AG04449 (cell line): ENCODE measurements around the gene PDCD2.
A peak's percentile ranks its signal among the peaks of the same experiment; 100 is the strongest.
"Not testable (repeated sequence)": the region's sequence is repeated elsewhere in the genome, so short reads cannot be mapped to it uniquely, and the experiment has no call there.

Experiments
- CTCF ChIA-PET: fragments of 350-600 bp; formaldehyde crosslinking; extraction: SDS; loops from one replicate; lab custom pipeline; 2021; ENCODE audit warnings: antibody characterized with exemption; lab: Yijun Ruan, JAX
- POLR2A ChIA-PET: fragments of 400-600, 350-600 bp; formaldehyde crosslinking; extraction: SDS; loops from one replicate; lab custom pipeline; 2020; ENCODE audit warnings: antibody characterized with exemption, inconsistent platforms; lab: Yijun Ruan, JAX
- DNase-seq: peaks from one replicate; pipeline ENCODE4 v3.0.0-alpha.2; 2010; ENCODE audit warnings: low read depth, low spot score
- H3K4me3 ChIP-seq: 2 replicates; pipeline ENCODE4 v1.5.1; 2011; ENCODE audit warnings: low read depth, mild to moderate bottlenecking, control low read depth, low read length
- CTCF ChIP-seq: IDR thresholded peaks from one replicate; pipeline ENCODE4 v1.5.1; 2011; ENCODE audit warnings: mild to moderate bottlenecking, moderate library complexity, low read length, control low read depth, inconsistent platforms; ENCODE audit not compliant: insufficient read depth; ENCODE audit errors: missing control alignments

PDCD2 gene

GRCh38 chr6:170536671-170537070 lies 47.8 kb downstream of the PDCD2 start:
- no peak for DNase-seq
- POLR2A ChIA-PET = interaction anchor here (0.5 kb wide), 1 partner anchor 17 kb away, joined by 3 read pairs; the partner anchor contains the start of gene TBP
- H3K4me3 ChIP-seq = no peak overlapping the region
- CTCF ChIA-PET = no interaction called here
- TF ChIP-seq CTCF = no peak

GRCh38 chr6:170535004-170535403 lies 49.4 kb downstream of the PDCD2 start:
- no peak for DNase-seq
- ChIA-PET CTCF (interaction anchor here (0.9 kb wide), 1 partner anchor 703 kb away, joined by 3 read pairs; no protein-coding TSS in a partner anchor), POLR2A (no interaction called here)
- no peak for TF ChIP-seq CTCF
- H3K4me3 ChIP-seq = no peak overlapping the region

- no peak overlapping the region for H3K4me3 ChIP-seq
- no peak for DNase-seq
- POLR2A ChIA-PET = no interaction called here
- CTCF ChIA-PET = interaction anchor here (1.2 to 2.0 kb wide), 4 partner anchors 12 to 744 kb away, joined by 3 to 6 read pairs (median 4); no protein-coding TSS in a partner anchor
- no peak for TF ChIP-seq CTCF
Measured at GRCh38 chr6:170533792-170534191, 50.6 kb downstream of the PDCD2 start.

- CTCF ChIA-PET = interaction anchor here (0.9 to 2.0 kb wide), 5 partner anchors 10 to 743 kb away, joined by 3 to 6 read pairs (median 4); no protein-coding TSS in a partner anchor
- DNase-seq = no peak
- no peak for TF ChIP-seq CTCF
- H3K4me3 ChIP-seq = no peak overlapping the region
- POLR2A ChIA-PET = interaction anchor here (1.1 kb wide), 1 partner anchor 744 kb away, joined by 3 read pairs; no protein-coding TSS in a partner anchor
Measured at GRCh38 chr6:170532867-170533488, 51.5 kb downstream of the PDCD2 start.

GRCh38 chr6:170529839-170530469 lies 54.5 kb downstream of the PDCD2 start:
- TF ChIP-seq CTCF = peak; percentile 87
- no peak overlapping the region for H3K4me3 ChIP-seq
- CTCF ChIA-PET = interaction anchor here (0.6 to 6.9 kb wide), 32 partner anchors 10 to 1637 kb away, joined by 3 to 156 read pairs (median 4); no protein-coding TSS in a partner anchor
- POLR2A ChIA-PET = no interaction called here
- DNase-seq = no peak

- H3K4me3 ChIP-seq, POLR2A ChIA-PET, DNase-seq: not testable (repeated sequence)
- CTCF ChIA-PET = interaction anchor here (1.1 to 6.9 kb wide), 8 partner anchors 8 to 739 kb away, joined by 3 to 156 read pairs (median 34); no protein-coding TSS in a partner anchor
Measured at GRCh38 chr6:170527995-170528394, 56.4 kb downstream of the PDCD2 start.
